Caco-2 (cell line): ENCODE results near the gene LMO7. TPM values are rescaled to one million over a fixed set of nuclear protein-coding genes. Genes with fewer than 3 reads are reported as not detected.

ENCODE experiments used
- BruUV-seq: library from RNA; stranded (reverse); fragments of 400-500 nt; replicated peaks from 2 replicates; lab custom pipeline; 2021; lab: Mats Ljungman, UMichigan
- CTCF ChIA-PET: fragments of 300-600 bp; sonication (Branson Sonifier 250); formaldehyde crosslinking; loops from one replicate; lab custom pipeline; 2022; ENCODE audit warnings: antibody characterized with exemption; lab: Charles Lee
- POLR2A ChIA-PET: fragments of 300-600 bp; sonication (Branson Sonifier 250); formaldehyde crosslinking; loops from one replicate; lab custom pipeline; 2022; ENCODE audit warnings: antibody characterized with exemption; lab: Charles Lee
- DNase-seq, 2 experiments: peaks; one replicate each; pipeline versions ENCODE4 v3.0.0 to v3.0.0-alpha.2; 2020 to 2022
- H3K27me3 ChIP-seq: replicated peaks from 2 replicates; pipeline ENCODE4 v1.6.0; 2011; ENCODE audit warnings: low read length; ENCODE audit not compliant: control insufficient read depth, insufficient read depth
- H3K36me3 ChIP-seq: 2 replicates; pipeline ENCODE4 v1.5.1; 2011; ENCODE audit warnings: low read length; ENCODE audit not compliant: control insufficient read depth, insufficient read depth
- H3K4me1 ChIP-seq: fragments of 250-450 bp; sonication (Bioruptor Pico); 2 replicates; pipeline ENCODE4 v1.5.1; 2020; ENCODE audit warnings: mild to moderate bottlenecking
- H3K4me3 ChIP-seq: 2 replicates; pipeline ENCODE4 v1.5.1; 2011; ENCODE audit warnings: low read depth, mild to moderate bottlenecking, control low read depth, low read length
- H3K9me3 ChIP-seq: fragments of 250-450 bp; sonication (Bioruptor Pico); 2 replicates; pipeline ENCODE4 v1.5.1; 2020; ENCODE audit warnings: mild to moderate bottlenecking, moderate library complexity
- H3K27ac Mint-ChIP-seq: one replicate; pipeline ENCODE4 v1.8.0; 2022; ENCODE audit warnings: mixed read lengths; ENCODE audit not compliant: unreplicated experiment
- H3K27me3 Mint-ChIP-seq: one replicate; pipeline ENCODE4 v1.8.0; 2022; ENCODE audit warnings: mixed read lengths; ENCODE audit not compliant: insufficient read depth, unreplicated experiment
- H3K36me3 Mint-ChIP-seq: one replicate; pipeline ENCODE4 v1.8.0; 2022; ENCODE audit warnings: mild to moderate bottlenecking, mixed read lengths; ENCODE audit not compliant: insufficient read depth, unreplicated experiment
- H3K4me1 Mint-ChIP-seq: one replicate; pipeline ENCODE4 v1.8.0; 2022; ENCODE audit warnings: low read depth, mixed read lengths; ENCODE audit not compliant: unreplicated experiment
- H3K4me3 Mint-ChIP-seq: one replicate; pipeline ENCODE4 v1.8.0; 2022; ENCODE audit warnings: mild to moderate bottlenecking, moderate library complexity, mixed read lengths; ENCODE audit not compliant: unreplicated experiment
- H3K9me3 Mint-ChIP-seq: one replicate; pipeline ENCODE4 v1.8.0; 2022; ENCODE audit warnings: mixed read lengths; ENCODE audit not compliant: unreplicated experiment
- CTCF ChIP-seq, 2 experiments: fragments of 200-600 bp in 1 of 2; IDR thresholded peaks; 1 replicate in 1 of 2; 2 replicates in 1 of 2; pipeline versions ENCODE4 v1.5.1 to v1.8.0; 2011 to 2022; ENCODE audit warnings: antibody characterized with exemption in 1 of 2, control low read depth in 1 of 2, inconsistent platforms in 1 of 2, low read depth in 1 of 2, low read length in 1 of 2, mild to moderate bottlenecking in 1 of 2, moderate library complexity in 1 of 2; ENCODE audit not compliant: insufficient read depth in 1 of 2, severe bottlenecking in 1 of 2, unreplicated experiment in 1 of 2
- intact Hi-C: fragments of 100-400 bp; cut with micrococcal nuclease; formaldehyde crosslinking; loops from one replicate; pipeline ENCODE4 v1.10.0; 2022; ENCODE audit not compliant: unreplicated experiment
- total RNA-seq: library from RNA; stranded (reverse); gene quantifications from 2 replicates; pipeline ENCODE4 v1.2.3, GENCODE V29; 2022

The LMO7 gene
- total RNA-seq, 1 experiment from 2014 or later, result 209 TPM

GRCh38 chr13:75641026-75641425, 4.9 kb downstream of the LMO7 start:
- Histone ChIP-seq H3K27me3 (no peaks in the 10 kb centered on the region), H3K36me3 (no peaks in the 10 kb centered on the region), H3K9me3 (no peaks in the 10 kb centered on the region), H3K4me3 (no peak overlapping the region), H3K4me1 (peaks cover 8% of the 10 kb centered on the region; the same call in 1 of the 2 replicates)
- ChIA-PET CTCF (no interaction called here), POLR2A (interaction anchor here (0.5 kb wide), 1 partner anchor 1616 kb away, joined by 3 read pairs; no protein-coding TSS in a partner anchor)
- intact Hi-C loops, result no loop called here
- no peak for DNase-seq
- H3K9me3 Mint-ChIP-seq, result no peaks in the 10 kb centered on the region
- H3K4me1 Mint-ChIP-seq, result peaks cover 8% of the 10 kb centered on the region
- TF ChIP-seq CTCF (IDR thresholded peaks at IDR 0.05; ENCODE audit: insufficient read depth in 1 of 2, low read depth in 1 of 2, low read length in 1 of 2, severe bottlenecking in 1 of 2, unreplicated experiment in 1 of 2), result no peak
- H3K36me3 Mint-ChIP-seq, result no peaks in the 10 kb centered on the region
- BruUV-seq, result no TSS peak
- H3K4me3 Mint-ChIP-seq, result no peak overlapping the region
- no peak overlapping the region for H3K27ac Mint-ChIP-seq
- H3K27me3 Mint-ChIP-seq, result no peaks in the 10 kb centered on the region

- no peak for DNase-seq
- no peaks in the 10 kb centered on the region for H3K36me3 ChIP-seq
- no TSS peak for BruUV-seq
- H3K4me1 ChIP-seq, result no peaks in the 10 kb centered on the region
- Mint-ChIP-seq H3K4me3 (no peak overlapping the region), H3K27ac (no peak overlapping the region), H3K27me3 (no peaks in the 10 kb centered on the region), H3K4me1 (no peaks in the 10 kb centered on the region), H3K9me3 (no peaks in the 10 kb centered on the region), H3K36me3 (peaks cover 1% of the 10 kb centered on the region)
- H3K9me3 ChIP-seq, result no peaks in the 10 kb centered on the region
- intact Hi-C loops, result no loop called here
- no peaks in the 10 kb centered on the region for H3K27me3 ChIP-seq
- H3K4me3 ChIP-seq, result no peak overlapping the region
- ChIA-PET CTCF (no interaction called here), POLR2A (no interaction called here)
- TF ChIP-seq CTCF (IDR thresholded peaks at IDR 0.05; ENCODE audit: insufficient read depth in 1 of 2, low read depth in 1 of 2, low read length in 1 of 2, severe bottlenecking in 1 of 2, unreplicated experiment in 1 of 2), result no peak
Observed at GRCh38 chr13:75643182-75643581, 7.1 kb downstream of the LMO7 start.

GRCh38 chr13:75643693-75644092, 7.6 kb downstream of the LMO7 start:
- Mint-ChIP-seq H3K27me3 (no peaks in the 10 kb centered on the region), H3K4me1 (no peaks in the 10 kb centered on the region), H3K27ac (no peak overlapping the region), H3K9me3 (no peaks in the 10 kb centered on the region), H3K36me3 (peaks cover 6% of the 10 kb centered on the region), H3K4me3 (no peak overlapping the region)
- ChIA-PET POLR2A (no interaction called here), CTCF (no interaction called here)
- Histone ChIP-seq H3K36me3 (no peaks in the 10 kb centered on the region), H3K9me3 (no peaks in the 10 kb centered on the region), H3K4me1 (no peaks in the 10 kb centered on the region), H3K4me3 (no peak overlapping the region), H3K27me3 (no peaks in the 10 kb centered on the region)
- no TSS peak for BruUV-seq
- DNase-seq, result no peak
- no peak for TF ChIP-seq CTCF (IDR thresholded peaks at IDR 0.05; ENCODE audit: insufficient read depth in 1 of 2, low read depth in 1 of 2, low read length in 1 of 2, severe bottlenecking in 1 of 2, unreplicated experiment in 1 of 2)
- intact Hi-C loops, result no loop called here
